Measurements from ENCODE around the gene TEDC1. TPM values are rescaled to one million over a fixed set of nuclear protein-coding genes. Genes with fewer than 3 reads are reported as not detected.

Gene TEDC1
- total RNA-seq, 1 experiment from 2014 or later = 26.2 TPM

DNA sequence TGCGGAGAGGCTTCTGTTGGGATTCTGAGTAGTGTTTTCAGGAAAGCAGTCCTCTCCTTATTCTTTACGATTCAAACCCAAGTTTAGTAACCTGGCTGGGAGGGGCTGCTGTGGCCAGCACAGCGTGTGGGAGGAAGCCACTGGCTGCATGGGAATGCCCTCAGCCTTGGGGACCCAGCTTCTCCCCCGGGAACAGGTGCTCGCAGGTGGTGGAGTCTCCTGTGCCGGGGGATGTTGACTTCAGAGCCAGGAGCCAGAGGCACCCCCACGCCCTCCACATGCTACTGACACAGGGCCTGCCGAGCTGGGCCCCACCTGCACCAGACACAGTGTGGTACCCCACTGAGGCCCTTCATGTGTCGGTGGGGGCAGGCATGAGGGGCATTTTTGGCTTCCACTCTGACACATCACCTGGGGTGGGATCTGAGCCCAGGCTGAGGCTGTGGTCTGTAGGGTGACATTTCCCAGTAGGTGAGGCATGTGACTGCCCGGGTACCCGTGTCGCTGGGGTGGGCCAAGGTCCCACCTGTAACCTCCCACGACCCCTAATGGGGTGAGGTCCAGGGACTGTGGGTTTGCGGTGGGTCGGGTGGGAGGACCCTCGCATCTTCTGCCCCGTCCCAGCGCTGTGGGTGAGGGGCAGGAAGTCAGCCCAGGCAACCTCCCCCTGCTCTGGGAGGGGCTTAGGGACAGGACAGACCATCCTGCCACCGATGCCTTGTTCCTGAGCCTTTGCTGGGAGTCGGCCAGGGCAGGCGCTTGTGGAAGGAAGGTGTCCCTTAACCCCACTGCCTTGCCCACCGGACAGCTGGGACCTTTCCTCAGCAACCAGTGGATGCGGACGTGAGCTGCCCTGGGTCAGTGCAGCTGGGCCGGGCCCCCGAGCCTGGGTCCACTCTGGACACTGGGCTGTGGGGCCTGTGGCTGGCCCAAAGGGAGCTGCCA lies 44.9 kb upstream of the TEDC1 start:
- TF ChIP-seq, protein P1, sequence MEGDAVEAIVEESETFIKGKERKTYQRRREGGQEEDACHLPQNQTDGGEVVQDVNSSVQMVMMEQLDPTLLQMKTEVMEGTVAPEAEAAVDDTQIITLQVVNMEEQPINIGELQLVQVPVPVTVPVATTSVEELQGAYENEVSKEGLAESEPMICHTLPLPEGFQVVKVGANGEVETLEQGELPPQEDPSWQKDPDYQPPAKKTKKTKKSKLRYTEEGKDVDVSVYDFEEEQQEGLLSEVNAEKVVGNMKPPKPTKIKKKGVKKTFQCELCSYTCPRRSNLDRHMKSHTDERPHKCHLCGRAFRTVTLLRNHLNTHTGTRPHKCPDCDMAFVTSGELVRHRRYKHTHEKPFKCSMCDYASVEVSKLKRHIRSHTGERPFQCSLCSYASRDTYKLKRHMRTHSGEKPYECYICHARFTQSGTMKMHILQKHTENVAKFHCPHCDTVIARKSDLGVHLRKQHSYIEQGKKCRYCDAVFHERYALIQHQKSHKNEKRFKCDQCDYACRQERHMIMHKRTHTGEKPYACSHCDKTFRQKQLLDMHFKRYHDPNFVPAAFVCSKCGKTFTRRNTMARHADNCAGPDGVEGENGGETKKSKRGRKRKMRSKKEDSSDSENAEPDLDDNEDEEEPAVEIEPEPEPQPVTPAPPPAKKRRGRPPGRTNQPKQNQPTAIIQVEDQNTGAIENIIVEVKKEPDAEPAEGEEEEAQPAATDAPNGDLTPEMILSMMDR (conservative IDR thresholded peaks at IDR 0.05) = no peak
- Mint-ChIP-seq H3K27ac (peak overlapping the region in 1 of 3 experiments; percentile 63; a peak in 1 of 7 replicates), H3K36me3 (ENCODE audit: insufficient read depth in 1 of 3, low read depth in 3 of 3) (peaks cover 17 to 43% (median 33%) of the 10 kb centered on the region in 3 experiments; a peak in 6 of 7 replicates), H3K4me1 (no peaks in the 10 kb centered on the region), H3K9me3 (no peaks in the 10 kb centered on the region), H3K4me3 (no peak overlapping the region), H3K27me3 (ENCODE audit: low read depth) (no peaks in the 10 kb centered on the region)
- Histone ChIP-seq H3K79me2 (ENCODE audit: insufficient read depth, low read length) (no peaks in the 10 kb centered on the region), H3K4me2 (ENCODE audit: insufficient read depth, insufficient read length, low read length) (no peak overlapping the region), H3K23ac (ENCODE audit: insufficient read length, low read depth, low read length) (no peak overlapping the region), H2AFZ (ENCODE audit: low read length) (no peak overlapping the region), H3K4me1 (ENCODE audit: insufficient read depth, low read length) (no peaks in the 10 kb centered on the region), H3T11ph (ENCODE audit: low read length) (no peak overlapping the region), H3K4ac (ENCODE audit: low read depth, low read length) (no peak overlapping the region), H2BK5ac (ENCODE audit: insufficient read length, low read length) (no peak overlapping the region), H4K8ac (replicated peaks; ENCODE audit: insufficient read length, low read depth, low read length) (no peak overlapping the region), H3K9me3 (ENCODE audit: control insufficient read depth, low read depth, low read length) (no peaks in the 10 kb centered on the region), H3K56ac (ENCODE audit: insufficient read length, low read depth, low read length) (no peak overlapping the region), H3K14ac (ENCODE audit: insufficient read depth, low read length) (no peak overlapping the region; the same call in 1 of the 2 replicates), H2BK20ac (ENCODE audit: low read depth, low read length, poor library complexity, severe bottlenecking) (no peak overlapping the region), H3K27ac (ENCODE audit: insufficient read length, low read depth, low read length) (no peak overlapping the region), H3K23me2 (ENCODE audit: insufficient read length, low read depth, low read length, poor library complexity, severe bottlenecking) (no peaks in the 10 kb centered on the region), H4K5ac (ENCODE audit: insufficient read length, low read depth, low read length) (no peak overlapping the region), H4K20me1 (ENCODE audit: control insufficient read depth, insufficient read depth, insufficient read length) (no peaks in the 10 kb centered on the region), H2BK12ac (ENCODE audit: insufficient read length, low read depth, low read length) (no peak overlapping the region), H3K18ac (ENCODE audit: insufficient read length, low read depth, low read length) (no peak overlapping the region), H3K9ac (ENCODE audit: extremely low read depth, insufficient read length, low read length) (no peak overlapping the region), H4K91ac (ENCODE audit: insufficient read length, low read depth, low read length) (no peak overlapping the region), H2BK15ac (ENCODE audit: low read depth, low read length) (no peak overlapping the region; the same call in 1 of the 2 replicates), H3K79me1 (ENCODE audit: insufficient read depth, low read depth, low read length, poor library complexity, severe bottlenecking) (no peaks in the 10 kb centered on the region), H3K27me3 (ENCODE audit: insufficient read depth, low read length) (no peaks in the 10 kb centered on the region), H2BK120ac (ENCODE audit: low read depth, low read length, poor library complexity, severe bottlenecking) (no peak overlapping the region), H2AK5ac (ENCODE audit: insufficient read length, low read length) (no peak overlapping the region)
- no CpG with 5 or more reads among the region's 26 CpGs for WGBS (ENCODE audit: extremely low coverage, insufficient read length, low lambda C conversion rate)
- DNase-seq = no peak

Measured in H9 (cell line).